ENCODE data around the gene ARHGAP30. TPM values are rescaled to one million over a fixed set of nuclear protein-coding genes. Genes with fewer than 3 reads are reported as not detected.
A peak's percentile ranks its signal among the peaks of the same experiment; 100 is the strongest.

ARHGAP30 gene
- polyA plus RNA-seq, 1 of the 3 experiments (the other 2 are of a cell fraction), result not detected

DNA sequence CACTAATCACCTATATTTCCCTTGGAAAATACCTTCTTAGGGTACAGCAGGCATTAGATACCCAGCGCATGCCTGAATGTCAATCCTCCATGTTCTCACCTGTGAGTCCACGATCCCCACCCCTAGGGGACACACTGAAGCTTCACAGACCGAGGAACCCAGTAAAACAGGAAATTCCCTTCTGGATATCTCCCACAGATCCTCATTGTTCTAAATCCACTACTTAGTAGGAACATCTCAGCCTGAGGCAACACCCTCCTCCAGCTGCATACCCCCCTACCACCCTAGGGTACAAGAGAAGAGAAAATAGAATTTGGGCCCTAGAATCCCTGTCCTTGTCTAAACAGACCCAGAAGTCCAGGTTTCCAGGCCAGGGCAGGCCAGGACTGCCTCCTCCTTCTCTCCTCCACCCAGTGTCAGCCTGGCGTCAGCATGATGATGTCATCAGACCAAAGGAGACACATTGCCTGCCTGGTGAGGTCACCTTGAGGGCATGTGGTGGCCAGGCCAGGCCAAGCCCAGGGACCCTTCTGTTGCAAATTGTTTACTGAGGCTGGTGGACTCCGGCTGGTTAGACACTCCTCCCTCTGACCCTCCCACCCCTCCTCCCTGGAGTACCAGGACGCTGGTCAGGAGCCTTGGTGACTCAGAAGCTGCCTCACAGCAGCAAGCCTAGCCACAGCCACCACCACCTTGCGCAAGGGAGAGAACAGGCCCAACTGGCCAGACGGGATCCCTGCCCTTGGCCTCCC is 13.5 kb upstream of the ARHGAP30 start:
- WGBS (ENCODE audit: low lambda C conversion rate), result 36% methylated on average over 8 of the region's 8 CpGs
- peak; percentile 60 for DNase-seq
- H3K27ac ChIP-seq (ENCODE audit: low read depth in 2 of 2, low read length in 1 of 2), result peak overlapping the region in 1 of 2 experiments; percentile 40; a peak in 2 of 4 replicates
- H3K36me3 ChIP-seq (replicated peaks in 1 of 2; ENCODE audit: control insufficient read depth in 1 of 2, insufficient read depth in 2 of 2, low read length in 1 of 2), result no peaks in the 10 kb centered on the region
- ChIA-PET CTCF (interaction anchor here (1.4 to 22.7 kb wide), 3 partner anchors 9 to 13 kb away, joined by 3 to 198 read pairs (median 8); partner anchors contain the start of gene KLHDC9), POLR2A (no interaction called here)
- peaks cover 8 to 13% of the 10 kb centered on the region in 2 experiments; a peak in 2 of 4 replicates for H3K4me1 ChIP-seq (ENCODE audit: control insufficient read depth in 1 of 2, insufficient read depth in 2 of 2, low read depth in 1 of 2, low read length in 1 of 2)
- peak overlapping the region; percentile 54 for H2AFZ ChIP-seq (ENCODE audit: low read depth)
- H3K9me3 ChIP-seq, result no peaks in the 10 kb centered on the region
- no peak overlapping the region for H3K4me2 ChIP-seq
- H3K4me3 ChIP-seq (ENCODE audit: low read depth in 2 of 2, low read length in 1 of 2), result no peak overlapping the region
- no peaks in the 10 kb centered on the region for H3K79me2 ChIP-seq (ENCODE audit: insufficient read depth)
- no peaks in the 10 kb centered on the region for H3K9me2 ChIP-seq
- no peaks in the 10 kb centered on the region for H4K20me1 ChIP-seq (ENCODE audit: insufficient read depth)
- peak overlapping the region; percentile 15; the same call in 1 of the 2 replicates for H3K9ac ChIP-seq
- TF ChIP-seq FOSL2 (IDR thresholded peaks at IDR 0.05; ENCODE audit: borderline replicate concordance, low read depth) (peak; percentile 67; the same call in 1 of the 2 replicates), JUND (IDR thresholded peaks at IDR 0.05) (0 out of 2 replicates have a peak, but pooled peaks have one; percentile 9), NRF1 (IDR thresholded peaks at IDR 0.05; ENCODE audit: low read depth, low read length) (no peak), RXRA (IDR thresholded peaks at IDR 0.05; ENCODE audit: borderline replicate concordance, low read depth) (peak; percentile 40; the same call in 1 of the 2 replicates)
- TF ChIP-seq, protein P1, sequence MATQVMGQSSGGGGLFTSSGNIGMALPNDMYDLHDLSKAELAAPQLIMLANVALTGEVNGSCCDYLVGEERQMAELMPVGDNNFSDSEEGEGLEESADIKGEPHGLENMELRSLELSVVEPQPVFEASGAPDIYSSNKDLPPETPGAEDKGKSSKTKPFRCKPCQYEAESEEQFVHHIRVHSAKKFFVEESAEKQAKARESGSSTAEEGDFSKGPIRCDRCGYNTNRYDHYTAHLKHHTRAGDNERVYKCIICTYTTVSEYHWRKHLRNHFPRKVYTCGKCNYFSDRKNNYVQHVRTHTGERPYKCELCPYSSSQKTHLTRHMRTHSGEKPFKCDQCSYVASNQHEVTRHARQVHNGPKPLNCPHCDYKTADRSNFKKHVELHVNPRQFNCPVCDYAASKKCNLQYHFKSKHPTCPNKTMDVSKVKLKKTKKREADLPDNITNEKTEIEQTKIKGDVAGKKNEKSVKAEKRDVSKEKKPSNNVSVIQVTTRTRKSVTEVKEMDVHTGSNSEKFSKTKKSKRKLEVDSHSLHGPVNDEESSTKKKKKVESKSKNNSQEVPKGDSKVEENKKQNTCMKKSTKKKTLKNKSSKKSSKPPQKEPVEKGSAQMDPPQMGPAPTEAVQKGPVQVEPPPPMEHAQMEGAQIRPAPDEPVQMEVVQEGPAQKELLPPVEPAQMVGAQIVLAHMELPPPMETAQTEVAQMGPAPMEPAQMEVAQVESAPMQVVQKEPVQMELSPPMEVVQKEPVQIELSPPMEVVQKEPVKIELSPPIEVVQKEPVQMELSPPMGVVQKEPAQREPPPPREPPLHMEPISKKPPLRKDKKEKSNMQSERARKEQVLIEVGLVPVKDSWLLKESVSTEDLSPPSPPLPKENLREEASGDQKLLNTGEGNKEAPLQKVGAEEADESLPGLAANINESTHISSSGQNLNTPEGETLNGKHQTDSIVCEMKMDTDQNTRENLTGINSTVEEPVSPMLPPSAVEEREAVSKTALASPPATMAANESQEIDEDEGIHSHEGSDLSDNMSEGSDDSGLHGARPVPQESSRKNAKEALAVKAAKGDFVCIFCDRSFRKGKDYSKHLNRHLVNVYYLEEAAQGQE (IDR thresholded peaks at IDR 0.05; ENCODE audit: low read depth, low read length), result no peak
- H3F3A ChIP-seq (replicated peaks; ENCODE audit: insufficient read depth), result no peaks in the 10 kb centered on the region
- H3K27me3 ChIP-seq (ENCODE audit: insufficient read depth), result no peaks in the 10 kb centered on the region

GRCh38 chr1:161082483-161082882 is 12.8 kb upstream of the ARHGAP30 start:
- H3K27me3 ChIP-seq (ENCODE audit: insufficient read depth), result no peaks in the 10 kb centered on the region
- no peaks in the 10 kb centered on the region for H3F3A ChIP-seq (replicated peaks; ENCODE audit: insufficient read depth)
- H3K4me1 ChIP-seq (ENCODE audit: control insufficient read depth in 1 of 2, insufficient read depth in 2 of 2, low read depth in 1 of 2, low read length in 1 of 2), result peaks cover 8 to 13% of the 10 kb centered on the region in 2 experiments; a peak in 2 of 4 replicates
- TF ChIP-seq NFIC (IDR thresholded peaks at IDR 0.05; ENCODE audit: borderline replicate concordance) (no peak), TEAD4 (IDR thresholded peaks at IDR 0.05; ENCODE audit: borderline replicate concordance, insufficient read depth) (no peak), POLR2AphosphoS5 (IDR thresholded peaks at IDR 0.05; ENCODE audit: low read depth, low read length) (no peak), ELF1 (IDR thresholded peaks at IDR 0.05) (no peak), MAX (IDR thresholded peaks at IDR 0.05; ENCODE audit: low read depth) (no peak), NRF1 (IDR thresholded peaks at IDR 0.05; ENCODE audit: low read depth, low read length) (no peak), GABPA (IDR thresholded peaks at IDR 0.05; ENCODE audit: low read depth) (no peak), TAF1 (IDR thresholded peaks at IDR 0.05; ENCODE audit: borderline replicate concordance, low read depth, low read length) (no peak), YY1 (IDR thresholded peaks at IDR 0.05; ENCODE audit: low read depth) (no peak)
- TF ChIP-seq, protein P1 (IDR thresholded peaks at IDR 0.05; ENCODE audit: low read depth, low read length), result no peak
- TF ChIP-seq, protein P2, sequence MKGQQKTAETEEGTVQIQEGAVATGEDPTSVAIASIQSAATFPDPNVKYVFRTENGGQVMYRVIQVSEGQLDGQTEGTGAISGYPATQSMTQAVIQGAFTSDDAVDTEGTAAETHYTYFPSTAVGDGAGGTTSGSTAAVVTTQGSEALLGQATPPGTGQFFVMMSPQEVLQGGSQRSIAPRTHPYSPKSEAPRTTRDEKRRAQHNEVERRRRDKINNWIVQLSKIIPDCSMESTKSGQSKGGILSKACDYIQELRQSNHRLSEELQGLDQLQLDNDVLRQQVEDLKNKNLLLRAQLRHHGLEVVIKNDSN (IDR thresholded peaks at IDR 0.05; ENCODE audit: borderline replicate concordance, low read depth), result no peak
- no peaks in the 10 kb centered on the region for H3K36me3 ChIP-seq (replicated peaks in 1 of 2; ENCODE audit: control insufficient read depth in 1 of 2, insufficient read depth in 2 of 2, low read length in 1 of 2)
- H3K79me2 ChIP-seq (ENCODE audit: insufficient read depth), result no peaks in the 10 kb centered on the region
- H4K20me1 ChIP-seq (ENCODE audit: insufficient read depth), result no peaks in the 10 kb centered on the region
- no peak overlapping the region for H3K9ac ChIP-seq
- H3K9me2 ChIP-seq, result no peaks in the 10 kb centered on the region
- CTCF ChIA-PET, result interaction anchor here (1.4 to 22.7 kb wide), 3 partner anchors 9 to 14 kb away, joined by 3 to 198 read pairs (median 8); partner anchors contain the start of gene KLHDC9
- H3K4me2 ChIP-seq, result no peak overlapping the region
- 94% methylated on average over 2 of the region's 2 CpGs for whole genome bisulfite sequencing (ENCODE audit: low lambda C conversion rate)
- H3K27ac ChIP-seq (ENCODE audit: low read depth in 2 of 2, low read length in 1 of 2), result no peak overlapping the region; a peak in 1 of 4 replicates
- H3K9me3 ChIP-seq, result no peaks in the 10 kb centered on the region
- POLR2A ChIA-PET, result no interaction called here
- no peak overlapping the region for H3K4me3 ChIP-seq (ENCODE audit: low read depth in 2 of 2, low read length in 1 of 2)
- no peak for DNase-seq
- H2AFZ ChIP-seq (ENCODE audit: low read depth), result no peak overlapping the region

Measured in SK-N-SH (cell line).